B cell (primary cell): ENCODE data around the gene BTG2. TPM values are rescaled to one million over a fixed set of nuclear protein-coding genes. Genes with fewer than 3 reads are reported as not detected.

ENCODE experiments used
- ATAC-seq: fragments of 200-7000 bp; cut with Tn5 transposase; one replicate; pipeline ENCODE4 v1.10.0; 2021; ENCODE audit warnings: low read depth, mild to moderate bottlenecking, moderate number of reproducible peaks, moderate library complexity
- CTCF ChIA-PET: fragments of 350-600 bp; sonication (Branson Sonifier 250); formaldehyde crosslinking; loops from one replicate; lab custom pipeline; 2021; ENCODE audit warnings: antibody characterized with exemption, inconsistent platforms; lab: Charles Lee
- POLR2A ChIA-PET: fragments of 350-600 bp; sonication (Branson Sonifier 250); formaldehyde crosslinking; loops from one replicate; lab custom pipeline; 2021; ENCODE audit warnings: antibody characterized with exemption; lab: Charles Lee
- DNase-seq: peaks from one replicate; pipeline ENCODE4 v3.0.0; 2013
- H2AFZ ChIP-seq: 2 replicates; pipeline ENCODE4 v1.6.1; 2012; ENCODE audit warnings: mild to moderate bottlenecking, low read depth, low read length; ENCODE audit not compliant: insufficient read depth, poor library complexity, severe bottlenecking
- H3K27ac ChIP-seq, 2 donors: 1 replicate in 1 of 2; 2 replicates in 1 of 2; pipeline ENCODE4 v1.5.1; 2012 to 2013; ENCODE audit warnings: low read length in 2 of 2, mild to moderate bottlenecking in 2 of 2, moderate library complexity in 1 of 2
- H3K27me3 ChIP-seq, 4 experiments: fragments of 200-600 bp in 1 of 4; sonication (generic) in 1 of 4; replicated peaks in 1 of 4; 1 replicate in 2 of 4; 2 replicates in 2 of 4; pipeline versions ENCODE4 v1.6.1 to v1.7.0; 2013 to 2016; ENCODE audit warnings: low read length in 3 of 4, mild to moderate bottlenecking in 2 of 4, mixed read lengths in 1 of 4, moderate library complexity in 1 of 4; ENCODE audit not compliant: insufficient read depth in 4 of 4, control insufficient read depth in 3 of 4; ENCODE audit errors: control extremely low read depth in 1 of 4
- H3K36me3 ChIP-seq, 2 experiments: replicated peaks in 1 of 2; 1 replicate in 1 of 2; 2 replicates in 1 of 2; pipeline versions ENCODE4 v1.6.1 to v1.7.1; 2013; ENCODE audit warnings: low read length in 1 of 2; ENCODE audit not compliant: insufficient read depth in 2 of 2, control insufficient read depth in 1 of 2; ENCODE audit errors: control extremely low read depth in 1 of 2, extremely low read depth in 1 of 2
- H3K4me1 ChIP-seq, 2 donors: fragments of 200-600 bp in 1 of 2; sonication (generic) in 1 of 2; 1 replicate in 1 of 2; 2 replicates in 1 of 2; pipeline versions ENCODE4 v1.5.1 to v1.6.1; 2013 to 2017; ENCODE audit warnings: low read length in 2 of 2; ENCODE audit not compliant: control insufficient read depth in 2 of 2, insufficient read depth in 2 of 2
- H3K4me2 ChIP-seq: replicated peaks from 2 replicates; pipeline ENCODE3; 2012; ENCODE audit warnings: mild to moderate bottlenecking, low read depth, low read length; ENCODE audit not compliant: poor library complexity, severe bottlenecking
- H3K4me3 ChIP-seq, 5 experiments: fragments of 200-600 bp in 1 of 5; sonication (generic) in 1 of 5; 1 replicate in 3 of 5; 2 replicates in 2 of 5; pipeline versions ENCODE4 v1.5.1 to v1.7.0; 2011 to 2016; ENCODE audit warnings: low read length in 4 of 5, mild to moderate bottlenecking in 4 of 5, low read depth in 2 of 5, control low read depth in 1 of 5, moderate library complexity in 1 of 5; ENCODE audit not compliant: insufficient read depth in 1 of 5; ENCODE audit errors: control extremely low read depth in 1 of 5, extremely low read depth in 1 of 5
- H3K79me2 ChIP-seq: fragments of 200-600 bp; sonication (generic); one replicate; pipeline ENCODE4 v1.6.0; 2016; ENCODE audit warnings: low read length; ENCODE audit not compliant: control insufficient read depth, insufficient read depth
- H3K9ac ChIP-seq: fragments of 200-600 bp; sonication (generic); 2 replicates; pipeline ENCODE4 v1.6.1; 2017; ENCODE audit warnings: mild to moderate bottlenecking, low read length, moderate library complexity
- H3K9me3 ChIP-seq, 3 donors: one replicate each; pipeline versions ENCODE4 v1.6.1 to v1.7.1; 2013; ENCODE audit warnings: low read length in 2 of 3; ENCODE audit not compliant: control insufficient read depth in 2 of 3, insufficient read depth in 1 of 3; ENCODE audit errors: control extremely low read depth in 1 of 3
- H4K20me1 ChIP-seq: 2 replicates; pipeline ENCODE4 v1.6.0; 2012; ENCODE audit warnings: mild to moderate bottlenecking, low read length; ENCODE audit not compliant: insufficient read depth, control insufficient read depth, poor library complexity, severe bottlenecking
- H3K27ac Mint-ChIP-seq: one replicate; pipeline ENCODE4 v1.8.0; 2021; ENCODE audit warnings: mixed read lengths
- H3K27me3 Mint-ChIP-seq: one replicate; pipeline ENCODE4 v1.8.0; 2021; ENCODE audit warnings: mixed read lengths
- H3K4me1 Mint-ChIP-seq: one replicate; pipeline ENCODE4 v1.8.0; 2021; ENCODE audit warnings: mixed read lengths
- H3K4me3 Mint-ChIP-seq: one replicate; pipeline ENCODE4 v1.8.0; 2021; ENCODE audit warnings: mixed read lengths
- H3K9me3 Mint-ChIP-seq: one replicate; pipeline ENCODE4 v1.8.0; 2022; ENCODE audit warnings: mixed read lengths; ENCODE audit not compliant: insufficient read depth
- EZH2 ChIP-seq: IDR thresholded peaks from 2 replicates; pipeline ENCODE4 v1.6.1; 2012; ENCODE audit warnings: borderline replicate concordance, low read depth, mild to moderate bottlenecking, moderate library complexity, low read length; ENCODE audit not compliant: insufficient read depth, poor library complexity, severe bottlenecking
- WGBS: methylation state at CpG from one replicate; pipeline ENCODE4 v1.1.5; 2013; ENCODE audit warnings: missing lambda C conversion rate; ENCODE audit not compliant: insufficient coverage; 5-methylcytosine and 5-hydroxymethylcytosine counted together
- intact Hi-C: fragments of 100-400 bp; cut with micrococcal nuclease; formaldehyde crosslinking; loops from one replicate; pipeline ENCODE4 v1.10.0; 2022
- polyA plus RNA-seq: library from polyadenylated mRNA; depleted of rRNA; stranded (reverse); fragments of >200 nt; gene quantifications from 2 replicates; pipeline ENCODE4 v1.2.3, GENCODE V29; 2012
- total RNA-seq, 2 donors: library from RNA; stranded (reverse); fragments of 120-200 nt in 1 of 2; gene quantifications; 1 replicate in 1 of 2; 2 replicates in 1 of 2; pipeline versions ENCODE4 v1.2.3 to v1.2.4, GENCODE V29; 2013 to 2022
- TF ChIP-seq, protein P1 (sequence below): fragments of 200-600 bp; IDR thresholded peaks from one replicate; pipeline ENCODE4 v1.8.0; 2022; ENCODE audit warnings: antibody characterized with exemption, mild to moderate bottlenecking

BTG2 gene
- total and polyA plus RNA-seq, 2 donors (not counting 1 experiment from before 2014, with no cell fraction given) = 508 to 778 TPM

- TF ChIP-seq, protein P1, sequence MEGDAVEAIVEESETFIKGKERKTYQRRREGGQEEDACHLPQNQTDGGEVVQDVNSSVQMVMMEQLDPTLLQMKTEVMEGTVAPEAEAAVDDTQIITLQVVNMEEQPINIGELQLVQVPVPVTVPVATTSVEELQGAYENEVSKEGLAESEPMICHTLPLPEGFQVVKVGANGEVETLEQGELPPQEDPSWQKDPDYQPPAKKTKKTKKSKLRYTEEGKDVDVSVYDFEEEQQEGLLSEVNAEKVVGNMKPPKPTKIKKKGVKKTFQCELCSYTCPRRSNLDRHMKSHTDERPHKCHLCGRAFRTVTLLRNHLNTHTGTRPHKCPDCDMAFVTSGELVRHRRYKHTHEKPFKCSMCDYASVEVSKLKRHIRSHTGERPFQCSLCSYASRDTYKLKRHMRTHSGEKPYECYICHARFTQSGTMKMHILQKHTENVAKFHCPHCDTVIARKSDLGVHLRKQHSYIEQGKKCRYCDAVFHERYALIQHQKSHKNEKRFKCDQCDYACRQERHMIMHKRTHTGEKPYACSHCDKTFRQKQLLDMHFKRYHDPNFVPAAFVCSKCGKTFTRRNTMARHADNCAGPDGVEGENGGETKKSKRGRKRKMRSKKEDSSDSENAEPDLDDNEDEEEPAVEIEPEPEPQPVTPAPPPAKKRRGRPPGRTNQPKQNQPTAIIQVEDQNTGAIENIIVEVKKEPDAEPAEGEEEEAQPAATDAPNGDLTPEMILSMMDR = no peak
- no peak for TF ChIP-seq EZH2
- 17% methylated on average over 11 of the region's 13 CpGs for WGBS
- Histone ChIP-seq H3K4me3 (peak overlapping the region in 1 of 5 experiments; percentile 11), H3K36me3 (no peaks in the 10 kb centered on the region), H4K20me1 (no peaks in the 10 kb centered on the region), H3K27ac (peak overlapping the region; percentile 48 to 76), H3K9me3 (no peaks in the 10 kb centered on the region), H2AFZ (peak overlapping the region; percentile 82), H3K79me2 (peaks cover 43% of the 10 kb centered on the region), H3K4me1 (peaks cover 66 to 69% of the 10 kb centered on the region in 2 donors), H3K9ac (peak overlapping the region; percentile 17), H3K27me3 (no peaks in the 10 kb centered on the region), H3K4me2 (peak overlapping the region; percentile 67)
- POLR2A ChIA-PET = interaction anchor here (0.6 to 16.0 kb wide), 6 partner anchors 10 to 460 kb away, joined by 3 to 307 read pairs (median 95); partner anchors contain the start of gene BTG2
- DNase-seq (peak; percentile 60), ATAC-seq (no peak)
- Mint-ChIP-seq H3K4me3 (peak overlapping the region; percentile 23), H3K4me1 (peaks cover 77% of the 10 kb centered on the region), H3K27me3 (no peaks in the 10 kb centered on the region), H3K27ac (peak overlapping the region; percentile 75), H3K9me3 (no peaks in the 10 kb centered on the region)
- intact Hi-C loops = loop anchor here (1.0 kb wide), 1 partner anchor 8 kb away; no protein-coding TSS in a partner anchor
- CTCF ChIA-PET = interaction anchor here (1.0 to 37.7 kb wide), 9 partner anchors 9 to 209 kb away, joined by 3 to 1776 read pairs (median 15); partner anchors contain the start of genes BTG2 and FMOD
Measured at GRCh38 chr1:203278082-203278884, 27.0 kb upstream of the BTG2 start.
